GM12873 (cell line): Measurements from ENCODE around the gene THEMIS2.

ENCODE experiments used
- CTCF ChIP-seq: IDR thresholded peaks from 2 replicates; pipeline ENCODE4 v1.5.1; 2012; ENCODE audit warnings: low read depth, mild to moderate bottlenecking, moderate library complexity, low read length, control low read depth; ENCODE audit not compliant: insufficient read depth; ENCODE audit errors: missing control alignments

The THEMIS2 gene

GRCh38 chr1:27861436-27861835 is 10.9 kb upstream of the THEMIS2 start:
- TF ChIP-seq CTCF: no peak

- TF ChIP-seq CTCF: no peak
These were observed 10.3 kb upstream of the THEMIS2 start for GRCh38 chr1:27862004-27862403.

- no peak for TF ChIP-seq CTCF
These were observed 9.4 kb upstream of the THEMIS2 start for GRCh38 chr1:27862671-27863537.

- no peak for TF ChIP-seq CTCF
These were observed 8.8 kb upstream of the THEMIS2 start for GRCh38 chr1:27863538-27863915.

- TF ChIP-seq CTCF: no peak
These were observed 8.0 kb upstream of the THEMIS2 start for GRCh38 chr1:27864264-27864895.

GRCh38 chr1:27865821-27866220 is 6.5 kb upstream of the THEMIS2 start:
- TF ChIP-seq CTCF: no peak

- TF ChIP-seq CTCF: no peak
These were observed 3.8 kb upstream of the THEMIS2 start for GRCh38 chr1:27868556-27868931.
